ENCODE results near the gene ARSB. TPM values are rescaled to one million over a fixed set of nuclear protein-coding genes. Genes with fewer than 3 reads are reported as not detected.

The ARSB gene
- total RNA-seq, 1 donor from 2014 or later, result 21.4 TPM

GRCh38 chr5:78925129-78925876, 59.8 kb downstream of the ARSB start:
- H3K27ac Mint-ChIP-seq, result no peak overlapping the region
- no peaks in the 10 kb centered on the region for H3K27me3 Mint-ChIP-seq (ENCODE audit: low read depth)
- H3K4me3 Mint-ChIP-seq, result no peak overlapping the region
- TF ChIP-seq CTCF (IDR thresholded peaks at IDR 0.05; ENCODE audit: unreplicated experiment), result no peak
- H3K4me1 Mint-ChIP-seq, result peaks cover 8% of the 10 kb centered on the region
- no peaks in the 10 kb centered on the region for H3K36me3 Mint-ChIP-seq
- no peak for DNase-seq (ENCODE audit: low spot score in 2 of 2, unreplicated experiment in 2 of 2)
- no peaks in the 10 kb centered on the region for H3K9me3 Mint-ChIP-seq

GRCh38 chr5:78923622-78923970, 61.5 kb downstream of the ARSB start:
- Mint-ChIP-seq H3K27me3 (ENCODE audit: low read depth) (no peaks in the 10 kb centered on the region), H3K36me3 (no peaks in the 10 kb centered on the region), H3K9me3 (no peaks in the 10 kb centered on the region), H3K4me3 (no peak overlapping the region), H3K4me1 (peaks cover 8% of the 10 kb centered on the region), H3K27ac (no peak overlapping the region)
- no peak for TF ChIP-seq CTCF (IDR thresholded peaks at IDR 0.05; ENCODE audit: unreplicated experiment)
- DNase-seq (ENCODE audit: low spot score in 2 of 2, unreplicated experiment in 2 of 2), result no peak

DNA sequence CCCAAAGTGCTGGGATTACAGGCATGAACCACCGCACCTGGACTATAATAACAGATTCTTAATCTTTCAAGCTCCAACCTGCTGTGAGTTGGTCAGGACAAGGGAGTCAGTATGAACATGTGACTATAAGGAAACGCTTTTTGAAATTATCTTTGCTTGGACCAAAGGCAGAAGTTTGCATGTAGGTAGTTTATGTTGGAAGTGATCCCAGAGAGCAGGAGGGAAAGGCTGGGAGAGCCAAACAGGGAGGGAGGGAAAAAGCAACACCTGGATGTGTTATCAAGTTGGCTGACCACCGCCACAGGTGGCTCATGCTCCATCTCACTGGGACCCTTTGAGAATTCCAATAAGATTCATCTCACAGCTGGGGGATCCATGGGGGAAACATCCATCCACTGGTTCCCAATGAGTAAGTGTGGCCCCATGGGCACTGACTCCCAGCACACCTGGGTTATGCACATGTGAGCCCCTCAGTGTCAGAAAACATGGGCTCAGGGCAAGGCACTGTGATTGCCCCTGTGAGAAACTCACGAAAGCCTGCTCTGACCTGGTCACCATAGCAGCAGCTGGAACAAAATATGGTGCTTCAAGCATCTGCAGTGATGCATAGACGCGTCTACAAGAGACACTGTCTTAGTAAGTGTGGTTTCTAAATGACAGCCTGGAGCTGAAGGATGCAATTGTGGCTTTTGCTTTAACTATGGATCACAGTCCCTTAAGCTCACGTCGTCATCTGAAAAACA, 62.1 kb downstream of the ARSB start:
- Mint-ChIP-seq H3K9me3 (no peaks in the 10 kb centered on the region), H3K27me3 (ENCODE audit: low read depth) (no peaks in the 10 kb centered on the region), H3K4me1 (peaks cover 8% of the 10 kb centered on the region), H3K4me3 (no peak overlapping the region), H3K27ac (no peak overlapping the region), H3K36me3 (no peaks in the 10 kb centered on the region)
- DNase-seq (ENCODE audit: low spot score in 2 of 2, unreplicated experiment in 2 of 2), result no peak
- TF ChIP-seq CTCF (IDR thresholded peaks at IDR 0.05; ENCODE audit: unreplicated experiment), result no peak

DNA sequence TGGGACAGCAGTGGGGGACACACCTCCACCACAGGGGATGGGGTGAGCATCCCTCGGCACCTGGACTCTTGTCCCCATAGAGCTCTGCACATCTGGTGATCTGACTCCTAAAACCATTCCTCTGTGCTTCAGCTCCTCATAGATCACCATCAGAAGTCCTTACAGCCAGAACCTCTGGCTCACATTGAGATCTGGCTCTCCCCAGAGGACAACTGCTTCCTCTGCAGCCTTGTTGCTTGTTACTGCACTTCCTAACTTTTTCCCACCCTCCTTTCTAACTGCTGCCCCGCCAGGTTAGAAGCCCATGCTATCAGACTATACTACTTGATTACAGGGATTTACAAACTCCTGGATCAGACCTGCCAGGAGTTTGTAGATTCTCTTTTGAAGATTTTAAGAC, 64.5 kb downstream of the ARSB start:
- no peaks in the 10 kb centered on the region for H3K36me3 Mint-ChIP-seq
- H3K27me3 Mint-ChIP-seq (ENCODE audit: low read depth), result no peaks in the 10 kb centered on the region
- peaks cover 15% of the 10 kb centered on the region for H3K4me1 Mint-ChIP-seq
- H3K27ac Mint-ChIP-seq, result peak overlapping the region; percentile 9
- no peak for DNase-seq (ENCODE audit: low spot score in 2 of 2, unreplicated experiment in 2 of 2)
- H3K4me3 Mint-ChIP-seq, result no peak overlapping the region
- TF ChIP-seq CTCF (IDR thresholded peaks at IDR 0.05; ENCODE audit: unreplicated experiment), result no peak
- H3K9me3 Mint-ChIP-seq, result no peaks in the 10 kb centered on the region

DNA sequence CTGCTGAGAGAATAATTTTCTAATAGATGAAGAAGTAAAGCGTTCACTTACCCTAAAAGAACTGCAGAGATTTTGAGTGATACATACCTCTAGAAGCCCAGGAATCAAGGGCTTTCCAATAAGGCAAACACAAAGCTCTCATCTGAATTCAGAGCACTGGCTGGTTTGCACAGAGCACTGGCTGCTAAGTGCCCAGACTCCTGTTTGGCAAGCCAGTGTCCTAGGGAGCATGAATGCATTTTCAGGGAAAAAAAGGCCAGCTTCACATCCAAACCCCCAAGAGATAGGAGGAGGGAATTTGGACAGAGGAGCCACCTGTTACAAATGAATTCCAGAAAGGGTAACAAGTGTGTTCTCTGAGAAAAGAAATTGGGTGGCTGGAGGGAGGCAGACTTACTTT, 65.3 kb downstream of the ARSB start:
- Mint-ChIP-seq H3K4me3 (no peak overlapping the region), H3K36me3 (no peaks in the 10 kb centered on the region), H3K27me3 (ENCODE audit: low read depth) (no peaks in the 10 kb centered on the region), H3K4me1 (peaks cover 16% of the 10 kb centered on the region), H3K27ac (no peak overlapping the region), H3K9me3 (no peaks in the 10 kb centered on the region)
- no peak for DNase-seq (ENCODE audit: low spot score in 2 of 2, unreplicated experiment in 2 of 2)
- no peak for TF ChIP-seq CTCF (IDR thresholded peaks at IDR 0.05; ENCODE audit: unreplicated experiment)
